Heart left ventricle (tissue), 16 donors: ENCODE data around the gene ERI3. TPM values are rescaled to one million over a fixed set of nuclear protein-coding genes. Genes with fewer than 3 reads are reported as not detected.

Experiments
- ATAC-seq, 4 donors: fragments of 200-7000 bp; cut with Tn5 transposase; one replicate each; pipeline ENCODE4 v1.9.1; 2020 to 2022; ENCODE audit warnings: moderate library complexity in 4 of 4, mild to moderate bottlenecking in 3 of 4, moderate number of reproducible peaks in 1 of 4
- DNase-seq, 5 donors: peaks; one replicate each; pipeline ENCODE4 v3.0.0-alpha.2; 2020
- H3K27ac ChIP-seq, 12 donors: fragments of 200-600 bp; sonication (generic) in 4 of 12; one replicate each; pipeline versions ENCODE4 v1.5.0 to v1.8.0; 2016 to 2022; ENCODE audit warnings: mild to moderate bottlenecking in 2 of 12
- H3K27me3 ChIP-seq, 9 donors: fragments of 200-600 bp; sonication (generic) in 2 of 9; one replicate each; pipeline versions ENCODE4 v1.5.1 to v1.8.0; 2016 to 2022; ENCODE audit warnings: mild to moderate bottlenecking in 3 of 9
- H3K36me3 ChIP-seq, 9 donors: fragments of 200-600 bp; sonication (generic) in 2 of 9; one replicate each; pipeline versions ENCODE4 v1.5.0 to v1.8.0; 2018 to 2022; ENCODE audit warnings: mild to moderate bottlenecking in 2 of 9
- H3K4me1 ChIP-seq, 12 donors: fragments of 200-600 bp; sonication (generic) in 4 of 12; one replicate each; pipeline versions ENCODE4 v1.5.0 to v1.8.0; 2016 to 2022; ENCODE audit warnings: mild to moderate bottlenecking in 3 of 12
- H3K4me3 ChIP-seq, 12 donors: fragments of 200-600 bp; sonication (generic) in 4 of 12; one replicate each; pipeline versions ENCODE4 v1.5.0 to v1.8.0; 2017 to 2022; ENCODE audit warnings: mild to moderate bottlenecking in 9 of 12, moderate library complexity in 4 of 12
- H3K9me3 ChIP-seq, 12 donors: fragments of 200-600 bp; sonication (generic) in 4 of 12; one replicate each; pipeline versions ENCODE4 v1.5.0 to v1.8.0; 2016 to 2022; ENCODE audit warnings: mild to moderate bottlenecking in 1 of 12
- CTCF ChIP-seq, 12 donors: fragments of 200-600 bp; sonication (generic) in 4 of 12; IDR thresholded peaks; one replicate each; pipeline versions ENCODE4 v1.5.0 to v1.8.0; 2018 to 2022; ENCODE audit warnings: antibody characterized with exemption in 12 of 12, mild to moderate bottlenecking in 5 of 12
- POLR2A ChIP-seq, 2 donors: fragments of 450-650 bp; IDR thresholded peaks; one replicate each; pipeline ENCODE4 v1.6.1; 2017; ENCODE audit warnings: antibody characterized with exemption in 2 of 2, mild to moderate bottlenecking in 2 of 2, moderate library complexity in 2 of 2
- WGBS, 4 donors: extraction: QIAGEN DNeasy Blood & Tissue Kit in 2 of 4; methylation state at CpG; one replicate each; pipeline versions ENCODE4 v1.1.5 to v1.1.7; 2013 to 2018; 5-methylcytosine and 5-hydroxymethylcytosine counted together
- intact Hi-C, 10 donors: fragments of 100-400 bp; cut with DNase I; formaldehyde crosslinking; loops; one replicate each; pipeline versions ENCODE4 v1.11.1 to v1.14.2; 2022
- polyA plus RNA-seq, 2 donors: library from polyadenylated mRNA; stranded (reverse); fragments of 200-250 nt; gene quantifications; one replicate each; pipeline ENCODE4 v1.2.3, GENCODE V29; 2013
- total RNA-seq, 9 donors: library from RNA; depleted of rRNA in 2 of 9; stranded (reverse); fragments of >200 nt in 2 of 9; fragmentation: NEBNext Ultra II Directional in 3 of 9; extraction: Animal tissue kit (Norgen Biotek cat#: 25700) in 3 of 9; gene quantifications; one replicate each; pipeline versions ENCODE4 v1.1.0 to v1.2.4, GENCODE V29; 2016 to 2023
- donor health status: ischemic (EF 13 %, LVEDD 7.1; RV severe dilation, severe dysfunction).
- donor health status: healthy with polysubstance abuse.
- donor health status: DM: no; HTN: yes; CAD: no.
- donor health status: DM: no; HTN: no; CAD: no.
- donor health status: ischemic (EF 25% LVEDD 6.9; RV normal size, moderate dysfunction).
- donor health status: ischemic (EF 25% LVEDD 5.7; RV mildly dilated, moderate dysfunction).
- donor health status: healthy.
- donor health status: DM: yes; HTN: yes; CAD: no.
- donor health status: ischemic (EF 35%, LVEDD 5.7; RV mildly dilated, moderate dysfunction).
- donor health status: nonischemic (EF 11% LVEDD 7.7; RV severe dilation, severe dysfunction).
- donor health status: DM: yes; HTN: yes; CAD: no.
- donor health status: PGD.
- donor health status: ischemic (EF 29% LVEDD 5.4; RV normal size, mild dysfunction).
- donor health status: nonischemic (EF 23%, LVEDD 6.1; RV moderate dilation, normal function).

Gene ERI3
- total and polyA plus RNA-seq, 11 donors: 29.8 to 68.9 (median 48.0) TPM

DNA sequence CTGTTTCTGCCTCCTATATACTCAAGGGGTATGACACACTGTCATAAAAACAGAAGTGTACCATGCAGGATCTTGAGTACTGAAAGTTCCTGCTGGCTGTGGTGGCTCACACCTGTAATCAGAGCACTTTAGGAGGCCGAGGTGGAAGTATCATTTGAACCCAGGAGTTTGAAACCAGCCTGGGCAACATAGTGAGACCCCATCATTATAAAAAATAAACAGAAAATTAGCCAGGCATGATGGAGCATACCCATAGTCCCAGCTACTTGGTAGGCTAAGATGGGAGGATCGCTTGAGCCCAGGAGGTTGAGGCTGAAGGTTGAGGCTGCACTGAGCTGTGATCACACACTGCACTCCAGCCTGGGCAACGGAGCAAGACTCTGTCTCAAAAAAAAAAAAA lies 20.1 kb downstream of the ERI3 start:
- intact Hi-C loops: no loop called here
- WGBS, 4 donors: 94 to 98% (median 96%) methylated on average over 3 of the region's 3 CpGs
- ATAC-seq (no peak), DNase-seq (no peak)
- H3K27ac ChIP-seq: no peak overlapping the region
- peaks cover 2 to 73% (median 55%) of the 10 kb centered on the region in 9 donors for H3K36me3 ChIP-seq
- no peak for TF ChIP-seq CTCF (IDR thresholded peaks at IDR 0.05)
- no peak for TF ChIP-seq POLR2A (IDR thresholded peaks at IDR 0.05)
- no peak overlapping the region for H3K4me3 ChIP-seq
- H3K27me3 ChIP-seq: no peaks in the 10 kb centered on the region
- no peaks in the 10 kb centered on the region for H3K4me1 ChIP-seq
- H3K9me3 ChIP-seq: no peaks in the 10 kb centered on the region

DNA sequence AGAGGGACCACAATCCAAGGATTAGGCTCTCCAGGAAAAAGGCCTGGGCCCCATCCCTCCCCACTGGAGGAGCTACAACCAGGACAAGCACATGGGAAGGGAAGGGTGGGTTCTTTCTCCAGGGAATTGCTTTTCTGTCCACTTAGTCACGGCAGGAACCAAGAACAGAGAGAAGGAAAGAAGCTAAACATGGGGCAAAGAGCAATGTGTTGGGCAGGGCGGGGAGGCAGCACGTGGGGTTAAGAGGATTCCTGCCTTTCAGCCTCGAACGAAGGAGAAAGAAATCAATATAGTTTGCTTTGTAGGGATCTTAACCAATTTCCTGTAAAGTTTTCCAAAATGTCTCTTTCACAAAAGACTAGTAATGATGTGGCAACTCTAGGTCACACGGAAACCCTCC lies 21.7 kb downstream of the ERI3 start:
- WGBS, 4 donors: 80 to 92% (median 89%) methylated on average over 6 of the region's 6 CpGs
- TF ChIP-seq POLR2A (IDR thresholded peaks at IDR 0.05) (no peak), CTCF (IDR thresholded peaks at IDR 0.05) (no peak)
- no peak for DNase-seq
- H3K27me3 ChIP-seq: no peaks in the 10 kb centered on the region
- no peak for ATAC-seq
- intact Hi-C loops: no loop called here
- H3K27ac ChIP-seq: no peak overlapping the region
- H3K4me1 ChIP-seq: peaks cover 0 to 11% (median 7%) of the 10 kb centered on the region in 12 donors
- no peaks in the 10 kb centered on the region for H3K9me3 ChIP-seq
- H3K36me3 ChIP-seq: peaks cover 2 to 66% (median 48%) of the 10 kb centered on the region in 9 donors
- no peak overlapping the region for H3K4me3 ChIP-seq

DNA sequence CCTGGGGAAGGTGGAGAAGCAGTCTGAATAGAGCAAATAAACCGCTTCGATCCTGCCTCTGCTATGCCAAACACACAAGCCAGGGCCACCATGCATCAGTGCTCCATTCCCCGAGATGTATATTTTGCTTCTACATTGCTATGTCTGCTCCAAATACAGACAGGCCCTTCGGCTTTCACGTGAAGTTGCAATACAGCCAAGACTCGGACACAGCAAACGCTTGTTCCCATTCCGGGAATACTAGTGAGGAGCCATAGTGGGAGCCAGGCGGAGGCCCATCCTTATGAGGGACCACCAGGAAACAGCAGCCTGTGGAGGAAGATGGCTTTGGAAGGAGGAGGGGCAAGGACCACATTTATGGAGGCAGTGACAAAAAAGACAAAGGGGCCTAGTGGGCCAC lies 22.6 kb downstream of the ERI3 start:
- 95 to 96% (median 96%) methylated on average over 9 of the region's 9 CpGs for WGBS, 4 donors
- Histone ChIP-seq H3K4me1 (peaks cover 0 to 20% (median 13%) of the 10 kb centered on the region in 12 donors), H3K27ac (no peak overlapping the region), H3K9me3 (no peaks in the 10 kb centered on the region), H3K4me3 (no peak overlapping the region), H3K36me3 (peaks cover 0 to 57% (median 39%) of the 10 kb centered on the region in 9 donors), H3K27me3 (no peaks in the 10 kb centered on the region)
- intact Hi-C loops: no loop called here
- TF ChIP-seq CTCF (IDR thresholded peaks at IDR 0.05) (no peak), POLR2A (IDR thresholded peaks at IDR 0.05) (no peak)
- ATAC-seq (no peak), DNase-seq (no peak)

DNA sequence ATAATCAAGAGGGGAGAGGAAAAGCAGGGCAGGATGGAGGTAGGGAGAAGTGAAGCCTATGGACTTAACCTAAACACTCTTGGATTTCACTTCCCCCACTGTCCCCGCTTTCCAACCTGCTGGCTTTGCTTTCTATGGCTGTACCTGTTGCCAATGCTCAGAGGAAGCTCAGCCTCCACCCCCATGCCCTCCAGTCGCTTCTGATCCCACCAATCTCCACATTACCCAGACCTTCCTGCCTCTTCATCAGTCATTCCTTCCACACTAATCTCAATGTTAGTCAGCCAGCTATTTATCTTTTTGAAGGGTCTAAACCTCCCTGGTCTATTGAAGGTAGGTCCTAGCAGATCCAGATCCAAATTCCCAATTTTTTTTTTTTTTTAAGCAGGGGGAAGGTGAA lies 24.1 kb downstream of the ERI3 start:
- H3K27me3 ChIP-seq: no peaks in the 10 kb centered on the region
- H3K27ac ChIP-seq: no peak overlapping the region
- no peaks in the 10 kb centered on the region for H3K9me3 ChIP-seq
- WGBS, 4 donors: 92 to 97% (median 93%) methylated on average over 2 of the region's 2 CpGs
- no peak for DNase-seq
- H3K4me3 ChIP-seq: no peak overlapping the region
- intact Hi-C loops: no loop called here
- peaks cover 0 to 27% (median 20%) of the 10 kb centered on the region in 12 donors for H3K4me1 ChIP-seq
- peaks cover 0 to 42% (median 24%) of the 10 kb centered on the region in 9 donors for H3K36me3 ChIP-seq
- TF ChIP-seq CTCF (IDR thresholded peaks at IDR 0.05) (no peak), POLR2A (IDR thresholded peaks at IDR 0.05) (no peak)
- no peak for ATAC-seq
